ENCODE results near the gene SPEM1. TPM values are rescaled to one million over a fixed set of nuclear protein-coding genes. Genes with fewer than 3 reads are reported as not detected.

The SPEM1 gene
- total and polyA plus RNA-seq, 11 donors: not detected

GRCh38 chr17:7403043-7403726 is 16.9 kb upstream of the SPEM1 start:
- ATAC-seq (peak; percentile 1 to 13 (median 6)), DNase-seq (peak in 4 of 5 donors; percentile 67 to 77 (median 74))
- H3K27ac ChIP-seq: peak overlapping the region; percentile 83 to 98 (median 92)
- peak overlapping the region; percentile 35 to 88 (median 69) for H3K4me3 ChIP-seq
- intact Hi-C loops (cut with DNase I): loop anchor here in 5 of 10 donors (2.0 to 5.0 kb wide), 4 partner anchors 34 to 79 kb away; partner anchors contain the start of genes KCTD11 (in 2 of the 5), FGF11 (in 1 of the 5), POLR2A (in 1 of the 5) and SLC35G6 (in 1 of the 5)
- 6 to 19% (median 10%) methylated on average over 10 to 16 of the region's 16 CpGs for WGBS, 4 donors
- no peaks in the 10 kb centered on the region for H3K9me3 ChIP-seq
- peaks cover 5 to 34% (median 17%) of the 10 kb centered on the region in 12 donors for H3K4me1 ChIP-seq
- H3K36me3 ChIP-seq: no peaks in the 10 kb centered on the region
- H3K27me3 ChIP-seq: peaks cover 0 to 5% (median 0%) of the 10 kb centered on the region in 9 donors
- TF ChIP-seq CTCF (IDR thresholded peaks at IDR 0.05) (no peak), POLR2A (IDR thresholded peaks at IDR 0.05) (no peak)

- H3K27ac ChIP-seq: peak overlapping the region; percentile 83 to 98 (median 92)
- peaks cover 5 to 34% (median 17%) of the 10 kb centered on the region in 12 donors for H3K4me1 ChIP-seq
- intact Hi-C loops (cut with DNase I): loop anchor here in 5 of 10 donors (2.0 to 5.0 kb wide), 4 partner anchors 34 to 79 kb away; partner anchors contain the start of genes KCTD11 (in 2 of the 5), FGF11 (in 1 of the 5), POLR2A (in 1 of the 5) and SLC35G6 (in 1 of the 5)
- WGBS, 4 donors: 0% methylated on average over 3 to 13 of the region's 13 CpGs
- peak overlapping the region; percentile 35 to 88 (median 69) for H3K4me3 ChIP-seq
- peaks cover 0 to 5% (median 0%) of the 10 kb centered on the region in 9 donors for H3K27me3 ChIP-seq
- no peak for TF ChIP-seq CTCF (IDR thresholded peaks at IDR 0.05)
- no peak for TF ChIP-seq POLR2A (IDR thresholded peaks at IDR 0.05)
- DNase-seq (no peak), ATAC-seq (peak; percentile 30 to 64 (median 59))
- peaks cover 0 to 4% (median 0%) of the 10 kb centered on the region in 9 donors for H3K36me3 ChIP-seq
- H3K9me3 ChIP-seq: no peaks in the 10 kb centered on the region
Measured at GRCh38 chr17:7403727-7403976, 16.5 kb upstream of the SPEM1 start.

- Histone ChIP-seq H3K27me3 (peaks cover 0 to 5% (median 0%) of the 10 kb centered on the region in 9 donors), H3K4me1 (peaks cover 5 to 34% (median 17%) of the 10 kb centered on the region in 12 donors), H3K27ac (peak within 1 kb of the TSS; percentile 83 to 98 (median 92)), H3K36me3 (peaks cover 0 to 9% (median 0%) of the 10 kb centered on the region in 9 donors), H3K4me3 (peak within 1 kb of the TSS; percentile 49 to 88 (median 72)), H3K9me3 (no peaks in the 10 kb centered on the region)
- 0 to 1% (median 0%) methylated on average over 28 to 49 of the region's 49 CpGs for WGBS, 4 donors
- DNase-seq: peak; percentile 99
- ATAC-seq: peak; percentile 93 to 97 (median 96)
- intact Hi-C loops (cut with DNase I): loop anchor here in 6 of 10 donors (1.0 to 5.0 kb wide), 8 partner anchors 10 to 157 kb away; partner anchors contain the start of genes POLR2A (in 3 of the 6), KCTD11 (in 2 of the 6), TMEM102 (in 2 of the 6) and FGF11 (in 1 of the 6)
- TF ChIP-seq POLR2A (IDR thresholded peaks at IDR 0.05): peak; percentile 94 to 99
- no peak for TF ChIP-seq CTCF (IDR thresholded peaks at IDR 0.05)
Measured at GRCh38 chr17:7403977-7404736, 16.0 kb upstream of the SPEM1 start, which contains the start of gene TMEM256. TSS of gene TMEM256 (minus strand) at chr17:7404097. CDS start at chr17:7404084, 13 bp downstream.

All from heart left ventricle (tissue), 16 donors.